HS-27A (cell line): ENCODE measurements around the gene SDHA.
"Not testable (repeated sequence)": the region's sequence is repeated elsewhere in the genome, so short reads cannot be mapped to it uniquely, and the experiment has no call there.

Experiments
- DNase-seq: peaks from one replicate; pipeline ENCODE4 v3.0.0-alpha.2; 2012; ENCODE audit warnings: low read depth, missing footprints

The SDHA gene

DNA sequence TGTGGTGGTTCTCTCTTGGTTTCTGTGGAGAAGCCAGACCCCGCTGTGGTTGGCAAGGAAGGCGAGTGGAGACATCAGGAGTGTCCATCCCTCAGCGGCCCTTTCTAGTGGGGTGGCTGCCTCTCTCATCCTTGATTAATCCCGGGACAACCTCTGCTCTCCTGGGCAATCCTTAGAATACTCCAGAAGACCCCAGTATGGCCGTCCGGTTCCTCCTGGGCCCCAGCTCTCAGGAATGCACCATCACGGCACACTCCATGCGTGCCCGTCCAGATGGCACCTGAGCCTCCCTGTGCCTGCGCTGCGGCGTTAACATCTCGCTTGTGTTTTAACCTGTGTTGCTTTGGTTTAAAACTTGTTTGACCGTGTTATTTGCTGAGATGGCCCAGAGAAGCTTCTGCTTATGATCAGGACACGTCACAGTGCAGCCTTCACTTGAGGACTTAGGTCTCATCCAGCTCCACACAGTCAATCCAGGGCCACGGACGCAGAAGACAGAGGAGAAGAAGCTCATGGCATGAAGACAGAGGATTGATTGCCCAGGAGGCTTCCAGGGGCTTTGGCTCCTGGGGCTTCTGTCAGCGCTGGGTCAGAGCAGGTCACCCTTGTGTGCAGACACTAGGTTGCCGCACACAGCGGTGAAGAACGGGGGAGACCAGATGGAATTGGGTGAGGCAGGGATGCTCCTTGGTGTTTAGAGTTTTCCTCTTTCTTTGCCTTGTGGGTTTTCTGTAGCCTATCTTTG is 82.7 kb downstream of the SDHA start:
- not testable (repeated sequence) for DNase-seq

GRCh38 chr5:302416-302815 is 84.3 kb downstream of the SDHA start:
- DNase-seq = not testable (repeated sequence)

DNA sequence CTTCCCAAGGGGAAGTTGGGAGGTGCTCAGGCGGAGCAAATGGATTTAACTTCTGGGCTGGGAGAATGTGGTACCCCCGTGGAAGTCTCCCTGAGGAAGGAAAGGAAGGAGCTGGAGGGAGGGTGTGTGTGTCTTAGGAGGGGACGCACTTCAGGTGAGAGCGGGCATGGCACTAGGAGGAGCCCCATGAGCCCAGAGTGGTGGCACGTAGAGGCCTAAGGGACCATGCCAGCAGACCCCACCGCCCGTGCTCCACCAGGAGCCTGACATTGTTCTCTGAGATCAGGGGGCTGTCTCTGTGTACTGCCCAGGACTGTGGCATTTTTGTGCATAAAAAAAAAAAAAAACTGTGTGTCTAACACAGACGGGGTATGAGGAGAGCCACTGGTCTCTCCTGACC is 84.8 kb downstream of the SDHA start:
- DNase-seq = no peak

GRCh38 chr5:303741-304140 is 85.6 kb downstream of the SDHA start:
- DNase-seq = not testable (repeated sequence)

GRCh38 chr5:305050-305449 is 86.9 kb downstream of the SDHA start:
- DNase-seq = no peak

- no peak for DNase-seq
Measured at GRCh38 chr5:305459-305858, 87.3 kb downstream of the SDHA start.

DNA sequence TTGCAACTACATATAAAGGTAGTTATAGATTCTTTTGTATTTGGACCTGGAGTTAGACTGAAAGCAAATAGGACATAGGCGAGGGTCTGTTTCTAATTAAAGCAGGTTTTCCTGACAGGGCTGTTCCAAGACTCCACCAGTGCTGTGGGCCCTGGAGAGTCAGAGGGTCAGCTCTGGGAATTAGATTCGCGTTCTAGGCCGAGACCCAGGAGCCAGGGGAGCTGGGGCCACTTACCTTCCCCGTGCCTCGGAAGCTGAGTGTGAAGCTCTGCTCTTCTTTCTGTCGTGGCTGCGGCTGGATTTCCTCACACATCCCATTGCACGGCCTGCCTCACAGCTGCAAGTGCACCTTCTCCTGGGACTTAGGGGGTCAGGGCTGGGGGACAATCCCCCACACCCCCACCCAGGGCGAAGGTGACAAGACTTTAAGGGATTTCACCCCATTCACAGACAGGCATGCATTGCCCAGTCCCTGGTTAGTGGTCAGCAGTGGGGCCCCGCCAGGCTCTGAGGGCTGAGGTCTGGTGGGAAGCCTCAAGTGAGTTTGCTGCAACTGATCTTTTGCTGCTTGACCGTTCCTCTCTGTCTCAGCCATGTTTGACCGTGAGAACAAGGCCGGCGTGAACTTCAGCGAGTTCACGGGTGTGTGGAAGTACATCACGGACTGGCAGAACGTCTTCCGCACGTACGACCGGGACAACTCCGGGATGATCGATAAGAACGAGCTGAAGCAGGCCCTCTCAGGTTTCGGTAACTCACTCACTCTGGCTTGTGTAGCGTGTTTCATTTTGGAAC is 88.1 kb downstream of the SDHA start:
- DNase-seq = no peak
